ENCODE data around the gene CAPN10. TPM values are rescaled to one million over a fixed set of nuclear protein-coding genes. Genes with fewer than 3 reads are reported as not detected.

The CAPN10 gene
- total RNA-seq, 1 donor from 2014 or later = 62.7 TPM

GRCh38 chr2:240637116-240637900, 50.8 kb downstream of the CAPN10 start:
- DNase-seq (ENCODE audit: low read depth, low spot score) = no peak
- peaks cover 27% of the 10 kb centered on the region for H3K27me3 Mint-ChIP-seq (ENCODE audit: low read depth)
- TF ChIP-seq CTCF (conservative IDR thresholded peaks at IDR 0.05) = no peak

GRCh38 chr2:240637901-240638345, 51.4 kb downstream of the CAPN10 start:
- Mint-ChIP-seq H3K4me3 (no peak overlapping the region), H3K36me3 (ENCODE audit: low read depth) (no peaks in the 10 kb centered on the region)
- no peak for TF ChIP-seq CTCF (conservative IDR thresholded peaks at IDR 0.05)

More at GRCh38 chr2:240637116-240637900, 50.8 kb downstream of the CAPN10 start:
- no peaks in the 10 kb centered on the region for H3K36me3 Mint-ChIP-seq (ENCODE audit: low read depth)
- H3K4me1 Mint-ChIP-seq = no peaks in the 10 kb centered on the region
- peaks cover 12% of the 10 kb centered on the region for H3K9me3 Mint-ChIP-seq
- peak overlapping the region; percentile 35 for H3K27ac Mint-ChIP-seq (ENCODE audit: unreplicated experiment)
- no peak overlapping the region for H3K4me3 Mint-ChIP-seq

GRCh38 chr2:240638512-240639160, 52.1 kb downstream of the CAPN10 start:
- Mint-ChIP-seq H3K36me3 (ENCODE audit: low read depth) (no peaks in the 10 kb centered on the region), H3K4me3 (no peak overlapping the region), H3K27ac (ENCODE audit: unreplicated experiment) (no peak overlapping the region), H3K9me3 (peaks cover 3% of the 10 kb centered on the region), H3K4me1 (no peaks in the 10 kb centered on the region), H3K27me3 (ENCODE audit: low read depth) (peaks cover 27% of the 10 kb centered on the region)
- no peak for DNase-seq (ENCODE audit: low read depth, low spot score)
- no peak for TF ChIP-seq CTCF (conservative IDR thresholded peaks at IDR 0.05)

More at GRCh38 chr2:240637901-240638345, 51.4 kb downstream of the CAPN10 start:
- H3K27me3 Mint-ChIP-seq (ENCODE audit: low read depth) = peaks cover 27% of the 10 kb centered on the region
- H3K4me1 Mint-ChIP-seq = no peaks in the 10 kb centered on the region
- H3K27ac Mint-ChIP-seq (ENCODE audit: unreplicated experiment) = no peak overlapping the region
- peaks cover 10% of the 10 kb centered on the region for H3K9me3 Mint-ChIP-seq
- DNase-seq (ENCODE audit: low read depth, low spot score) = no peak

- no peak for TF ChIP-seq CTCF (conservative IDR thresholded peaks at IDR 0.05)
- DNase-seq (ENCODE audit: low read depth, low spot score) = no peak
- no peaks in the 10 kb centered on the region for H3K36me3 Mint-ChIP-seq (ENCODE audit: low read depth)
- H3K9me3 Mint-ChIP-seq = peaks cover under 1% of the 10 kb centered on the region
- no peak overlapping the region for H3K4me3 Mint-ChIP-seq
- H3K27me3 Mint-ChIP-seq (ENCODE audit: low read depth) = peaks cover 27% of the 10 kb centered on the region
- H3K27ac Mint-ChIP-seq (ENCODE audit: unreplicated experiment) = no peak overlapping the region
- no peaks in the 10 kb centered on the region for H3K4me1 Mint-ChIP-seq
Measured at GRCh38 chr2:240639566-240639965, 53.0 kb downstream of the CAPN10 start.

- peak; percentile 68 for TF ChIP-seq CTCF (conservative IDR thresholded peaks at IDR 0.05)
- Mint-ChIP-seq H3K4me3 (no peak overlapping the region), H3K4me1 (no peaks in the 10 kb centered on the region)
Measured at GRCh38 chr2:240640939-240641338, 54.4 kb downstream of the CAPN10 start.

More at GRCh38 chr2:240640939-240641338, 54.4 kb downstream of the CAPN10 start:
- DNase-seq (ENCODE audit: low read depth, low spot score) = peak; percentile 60
- Mint-ChIP-seq H3K36me3 (ENCODE audit: low read depth) (no peaks in the 10 kb centered on the region), H3K9me3 (no peaks in the 10 kb centered on the region), H3K27me3 (ENCODE audit: low read depth) (peaks cover 27% of the 10 kb centered on the region), H3K27ac (ENCODE audit: unreplicated experiment) (no peak overlapping the region)

All from neural crest cell (in vitro differentiated cells).